C4-2B (cell line): ENCODE results near the gene PLAU.

Experiments used
- ZFX ChIP-seq: fragments of 450-650 bp; IDR thresholded peaks from 2 replicates; pipeline ENCODE4 v1.6.1; 2017
- TF ChIP-seq, protein P1 (sequence below): fragments of 450-650 bp; conservative IDR thresholded peaks from 2 replicates; pipeline ENCODE4 v1.5.1; 2017; ENCODE audit warnings: mild to moderate bottlenecking

DNA sequence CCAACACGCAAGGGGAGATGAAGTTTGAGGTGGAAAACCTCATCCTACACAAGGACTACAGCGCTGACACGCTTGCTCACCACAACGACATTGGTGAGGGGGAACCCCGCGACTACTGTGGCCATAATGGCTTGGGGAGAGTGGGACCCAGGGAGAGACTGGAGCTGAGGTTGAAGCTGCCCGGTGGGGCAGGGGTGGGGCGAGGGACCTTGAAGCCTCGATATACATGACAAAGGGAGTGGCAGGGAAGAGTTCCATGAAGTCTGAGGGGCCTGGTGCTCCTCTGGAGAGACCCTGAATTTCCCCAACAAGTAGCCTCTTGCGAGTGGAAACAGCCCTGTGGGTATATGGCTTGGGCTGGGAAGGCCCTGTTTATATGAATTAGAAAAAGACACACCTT is 3.1 kb downstream of the PLAU start:
- TF ChIP-seq, protein P1, sequence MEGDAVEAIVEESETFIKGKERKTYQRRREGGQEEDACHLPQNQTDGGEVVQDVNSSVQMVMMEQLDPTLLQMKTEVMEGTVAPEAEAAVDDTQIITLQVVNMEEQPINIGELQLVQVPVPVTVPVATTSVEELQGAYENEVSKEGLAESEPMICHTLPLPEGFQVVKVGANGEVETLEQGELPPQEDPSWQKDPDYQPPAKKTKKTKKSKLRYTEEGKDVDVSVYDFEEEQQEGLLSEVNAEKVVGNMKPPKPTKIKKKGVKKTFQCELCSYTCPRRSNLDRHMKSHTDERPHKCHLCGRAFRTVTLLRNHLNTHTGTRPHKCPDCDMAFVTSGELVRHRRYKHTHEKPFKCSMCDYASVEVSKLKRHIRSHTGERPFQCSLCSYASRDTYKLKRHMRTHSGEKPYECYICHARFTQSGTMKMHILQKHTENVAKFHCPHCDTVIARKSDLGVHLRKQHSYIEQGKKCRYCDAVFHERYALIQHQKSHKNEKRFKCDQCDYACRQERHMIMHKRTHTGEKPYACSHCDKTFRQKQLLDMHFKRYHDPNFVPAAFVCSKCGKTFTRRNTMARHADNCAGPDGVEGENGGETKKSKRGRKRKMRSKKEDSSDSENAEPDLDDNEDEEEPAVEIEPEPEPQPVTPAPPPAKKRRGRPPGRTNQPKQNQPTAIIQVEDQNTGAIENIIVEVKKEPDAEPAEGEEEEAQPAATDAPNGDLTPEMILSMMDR = no peak
- no peak for TF ChIP-seq ZFX
